ENCODE measurements around the gene PKD2L2. TPM values are rescaled to one million over a fixed set of nuclear protein-coding genes. Genes with fewer than 3 reads are reported as not detected.

Gene PKD2L2
- total RNA-seq, 2 experiments from 2014 or later = not detected

- TF ChIP-seq CTCF (IDR thresholded peaks at IDR 0.05) = no peak
- DNase-seq (no peak), ATAC-seq (ENCODE audit: poor library complexity) (no peak)
- no peak overlapping the region for H3K4me3 ChIP-seq (ENCODE audit: low read length)
- ChIA-PET POLR2A (no interaction called here), CTCF (no interaction called here)
- H3K27me3 Mint-ChIP-seq = no peaks in the 10 kb centered on the region
- H3K4me1 Mint-ChIP-seq (ENCODE audit: low read depth) = no peaks in the 10 kb centered on the region
- no peak overlapping the region for H3K27ac ChIP-seq (ENCODE audit: low read depth in 1 of 2, low read length in 2 of 2)
- no peaks in the 10 kb centered on the region for H3K36me3 ChIP-seq (ENCODE audit: insufficient read depth, low read length)
- no peaks in the 10 kb centered on the region for H3K27me3 ChIP-seq (ENCODE audit: control insufficient read depth in 1 of 2, insufficient read depth in 2 of 2, low read length in 2 of 2)
- no peaks in the 10 kb centered on the region for H3K9me3 ChIP-seq (ENCODE audit: control insufficient read depth in 1 of 2, insufficient read depth in 1 of 2, low read length in 2 of 2)
- no peak overlapping the region for H3K27ac Mint-ChIP-seq
- no peaks in the 10 kb centered on the region for H3K9me3 Mint-ChIP-seq
- intact Hi-C loops (cut with DNase I, micrococcal nuclease) = no loop called here
- no peaks in the 10 kb centered on the region for H3K36me3 Mint-ChIP-seq (ENCODE audit: low read depth)
- H3K4me3 Mint-ChIP-seq = no peak overlapping the region
- H3K4me1 ChIP-seq (ENCODE audit: insufficient read depth, low read length) = no peaks in the 10 kb centered on the region
Observed at GRCh38 chr5:137899493-137899892, 10.2 kb downstream of the PKD2L2 start.

GRCh38 chr5:137901011-137901817 is 12.0 kb downstream of the PKD2L2 start:
- no peaks in the 10 kb centered on the region for H3K27me3 ChIP-seq (ENCODE audit: control insufficient read depth in 1 of 2, insufficient read depth in 2 of 2, low read length in 2 of 2)
- POLR2A ChIA-PET = interaction anchor here (1.1 kb wide), 1 partner anchor 12 kb away, joined by 3 read pairs; the partner anchor contains the start of gene PKD2L2

GRCh38 chr5:137902408-137903133 is 13.3 kb downstream of the PKD2L2 start:
- no peak for DNase-seq
- H3K9me3 ChIP-seq (ENCODE audit: control insufficient read depth in 1 of 2, insufficient read depth in 1 of 2, low read length in 2 of 2) = no peaks in the 10 kb centered on the region
- no peaks in the 10 kb centered on the region for H3K4me1 ChIP-seq (ENCODE audit: insufficient read depth, low read length)
- intact Hi-C loops (cut with DNase I, micrococcal nuclease) = no loop called here
- H3K27me3 ChIP-seq (ENCODE audit: control insufficient read depth in 1 of 2, insufficient read depth in 2 of 2, low read length in 2 of 2) = no peaks in the 10 kb centered on the region
- H3K4me3 ChIP-seq (ENCODE audit: low read length) = no peak overlapping the region
- TF ChIP-seq CTCF (IDR thresholded peaks at IDR 0.05) = no peak
- Mint-ChIP-seq H3K36me3 (ENCODE audit: low read depth) (no peaks in the 10 kb centered on the region), H3K4me3 (no peak overlapping the region), H3K4me1 (ENCODE audit: low read depth) (no peaks in the 10 kb centered on the region), H3K27ac (no peak overlapping the region), H3K27me3 (no peaks in the 10 kb centered on the region), H3K9me3 (no peaks in the 10 kb centered on the region)
- ATAC-seq (ENCODE audit: poor library complexity) = no peak
- no peaks in the 10 kb centered on the region for H3K36me3 ChIP-seq (ENCODE audit: insufficient read depth, low read length)
- H3K27ac ChIP-seq (ENCODE audit: low read depth in 1 of 2, low read length in 2 of 2) = no peak overlapping the region
- ChIA-PET CTCF (interaction anchor here (0.6 kb wide), 1 partner anchor 19 kb away, joined by 3 read pairs; no protein-coding TSS in a partner anchor), POLR2A (interaction anchor here (0.9 kb wide), 1 partner anchor 14 kb away, joined by 3 read pairs; the partner anchor contains the start of gene PKD2L2)

More at GRCh38 chr5:137901011-137901817, 12.0 kb downstream of the PKD2L2 start:
- CTCF ChIA-PET = interaction anchor here (0.8 kb wide), 1 partner anchor 241 kb away, joined by 3 read pairs; no protein-coding TSS in a partner anchor
- Histone ChIP-seq H3K4me3 (ENCODE audit: low read length) (no peak overlapping the region), H3K9me3 (ENCODE audit: control insufficient read depth in 1 of 2, insufficient read depth in 1 of 2, low read length in 2 of 2) (no peaks in the 10 kb centered on the region), H3K4me1 (ENCODE audit: insufficient read depth, low read length) (no peaks in the 10 kb centered on the region), H3K36me3 (ENCODE audit: insufficient read depth, low read length) (no peaks in the 10 kb centered on the region), H3K27ac (ENCODE audit: low read depth in 1 of 2, low read length in 2 of 2) (no peak overlapping the region)
- no peak for ATAC-seq (ENCODE audit: poor library complexity)
- no peaks in the 10 kb centered on the region for H3K9me3 Mint-ChIP-seq
- intact Hi-C loops (cut with DNase I, micrococcal nuclease) = no loop called here
- no peak for TF ChIP-seq CTCF (IDR thresholded peaks at IDR 0.05)
- H3K4me1 Mint-ChIP-seq (ENCODE audit: low read depth) = no peaks in the 10 kb centered on the region
- no peak for DNase-seq
- H3K36me3 Mint-ChIP-seq (ENCODE audit: low read depth) = no peaks in the 10 kb centered on the region
- no peak overlapping the region for H3K27ac Mint-ChIP-seq
- H3K4me3 Mint-ChIP-seq = no peak overlapping the region
- no peaks in the 10 kb centered on the region for H3K27me3 Mint-ChIP-seq

Measured in CD4-positive, alpha-beta T cell (primary cell).